LNCaP clone FGC (cell line): ENCODE measurements around the gene TANGO6.

Source experiments
- DNase-seq: peaks from one replicate; pipeline ENCODE4 v3.0.0-alpha.2; 2011; ENCODE audit warnings: low read depth
- H3K4me3 ChIP-seq: 2 replicates; pipeline ENCODE4 v1.5.1; 2011; ENCODE audit warnings: mild to moderate bottlenecking, low read depth, low read length, control low read depth
- TF ChIP-seq, protein P1 (sequence below): IDR thresholded peaks from 2 replicates; pipeline ENCODE4 v1.5.1; 2012; ENCODE audit warnings: mild to moderate bottlenecking; ENCODE audit not compliant: control insufficient read depth, insufficient read depth; ENCODE audit errors: extremely low read depth

Gene TANGO6

GRCh38 chr16:69109486-69110270, 266.3 kb downstream of the TANGO6 start:
- H3K4me3 ChIP-seq: no peak overlapping the region
- DNase-seq: no peak
- TF ChIP-seq, protein P1, sequence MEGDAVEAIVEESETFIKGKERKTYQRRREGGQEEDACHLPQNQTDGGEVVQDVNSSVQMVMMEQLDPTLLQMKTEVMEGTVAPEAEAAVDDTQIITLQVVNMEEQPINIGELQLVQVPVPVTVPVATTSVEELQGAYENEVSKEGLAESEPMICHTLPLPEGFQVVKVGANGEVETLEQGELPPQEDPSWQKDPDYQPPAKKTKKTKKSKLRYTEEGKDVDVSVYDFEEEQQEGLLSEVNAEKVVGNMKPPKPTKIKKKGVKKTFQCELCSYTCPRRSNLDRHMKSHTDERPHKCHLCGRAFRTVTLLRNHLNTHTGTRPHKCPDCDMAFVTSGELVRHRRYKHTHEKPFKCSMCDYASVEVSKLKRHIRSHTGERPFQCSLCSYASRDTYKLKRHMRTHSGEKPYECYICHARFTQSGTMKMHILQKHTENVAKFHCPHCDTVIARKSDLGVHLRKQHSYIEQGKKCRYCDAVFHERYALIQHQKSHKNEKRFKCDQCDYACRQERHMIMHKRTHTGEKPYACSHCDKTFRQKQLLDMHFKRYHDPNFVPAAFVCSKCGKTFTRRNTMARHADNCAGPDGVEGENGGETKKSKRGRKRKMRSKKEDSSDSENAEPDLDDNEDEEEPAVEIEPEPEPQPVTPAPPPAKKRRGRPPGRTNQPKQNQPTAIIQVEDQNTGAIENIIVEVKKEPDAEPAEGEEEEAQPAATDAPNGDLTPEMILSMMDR: no peak

GRCh38 chr16:69110406-69110805, 267.1 kb downstream of the TANGO6 start:
- TF ChIP-seq, protein P1: no peak
- no peak for DNase-seq
- H3K4me3 ChIP-seq: no peak overlapping the region

DNA sequence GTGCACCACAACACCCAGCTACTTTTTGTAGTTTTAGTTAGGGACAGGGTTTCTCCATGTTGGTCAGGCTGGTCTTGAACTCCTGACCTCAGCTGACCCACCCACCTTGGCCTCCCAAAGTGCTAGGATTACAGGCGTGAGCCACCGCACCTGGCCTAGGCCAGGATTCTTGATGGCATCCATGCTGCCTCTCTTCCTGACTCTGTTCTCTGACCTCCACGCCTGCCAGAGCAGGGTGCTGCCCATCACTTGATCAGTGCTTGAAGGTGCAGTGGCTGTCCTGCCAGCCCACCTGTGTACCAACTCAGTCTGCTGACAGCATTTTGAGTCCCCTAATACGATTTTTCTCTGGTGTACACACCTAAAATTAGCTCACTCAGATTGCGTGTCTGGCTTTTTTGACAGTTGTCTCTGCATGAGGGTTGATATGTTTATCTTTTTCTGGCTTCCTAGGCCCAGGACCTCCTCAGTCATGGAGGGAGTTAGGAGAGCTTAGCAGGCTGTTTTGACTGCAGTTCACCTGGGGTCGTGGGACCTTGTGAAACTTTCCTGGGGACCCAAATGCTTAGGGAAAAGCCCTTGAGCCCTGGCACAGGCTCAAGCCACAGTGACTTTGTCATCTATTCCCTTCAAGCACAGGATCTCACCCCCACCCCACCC, 268.0 kb downstream of the TANGO6 start:
- no peak overlapping the region for H3K4me3 ChIP-seq
- TF ChIP-seq, protein P1: no peak
- DNase-seq: no peak

DNA sequence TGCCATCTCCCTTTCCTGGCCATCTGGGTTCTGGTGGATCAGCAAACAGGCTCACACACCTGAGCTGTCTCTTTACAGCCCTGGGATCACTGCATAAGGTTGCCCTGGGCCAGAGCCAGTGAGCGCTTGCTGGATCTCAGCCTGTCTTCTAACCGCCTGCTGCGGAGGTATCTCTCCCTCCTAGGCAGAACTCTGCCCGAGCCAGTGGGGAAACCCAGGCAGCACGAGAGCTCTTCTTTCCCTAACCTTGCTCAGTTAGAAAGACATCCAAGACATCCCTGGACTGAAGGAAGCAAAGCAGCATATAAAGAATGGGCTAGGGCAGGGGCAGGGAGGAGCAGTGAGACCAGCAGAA, 268.5 kb downstream of the TANGO6 start:
- TF ChIP-seq, protein P1: no peak
- no peak overlapping the region for H3K4me3 ChIP-seq
- no peak for DNase-seq

DNA sequence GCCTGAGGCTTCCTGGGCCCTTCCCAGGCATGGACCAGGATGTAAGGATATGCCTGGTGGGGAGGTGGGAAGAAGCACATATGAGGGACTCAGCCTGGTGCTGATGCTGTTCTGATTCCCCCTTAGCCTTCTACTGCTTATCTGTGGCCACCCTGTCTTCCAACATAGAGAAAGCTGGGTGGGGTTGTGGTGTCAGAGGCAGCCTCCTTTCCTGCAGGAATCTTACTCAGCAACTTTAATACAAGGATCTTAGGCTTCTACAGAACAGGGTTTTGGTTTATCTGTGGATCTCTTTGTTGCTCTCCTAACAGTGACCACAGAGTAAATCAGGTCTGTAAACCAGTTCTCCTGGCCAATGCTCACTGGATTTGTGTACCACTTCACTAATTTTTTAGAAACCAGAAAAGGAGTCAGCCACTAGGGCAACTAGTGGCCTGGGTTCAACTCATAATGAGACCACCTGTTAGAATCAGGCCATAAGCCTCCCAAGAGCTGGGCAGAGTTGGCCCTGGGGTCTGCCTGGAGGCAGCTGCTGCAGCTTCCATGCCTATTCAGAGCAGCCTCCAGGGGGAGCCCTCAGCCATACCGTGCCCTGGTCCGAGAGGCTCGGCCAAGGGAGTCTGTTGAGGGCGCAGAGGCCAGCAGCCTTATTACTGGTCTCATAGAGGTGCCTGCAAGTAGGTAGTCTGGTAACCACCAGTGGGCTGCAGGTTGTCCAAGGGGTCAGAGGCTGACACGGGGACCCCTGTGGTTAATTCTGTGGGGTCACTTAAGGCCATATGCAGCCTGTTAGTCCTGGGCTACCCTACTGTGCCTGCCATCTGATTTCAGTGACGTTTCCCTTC, 269.2 kb downstream of the TANGO6 start:
- TF ChIP-seq, protein P1: peak; percentile 78
- H3K4me3 ChIP-seq: no peak overlapping the region
- no peak for DNase-seq

DNA sequence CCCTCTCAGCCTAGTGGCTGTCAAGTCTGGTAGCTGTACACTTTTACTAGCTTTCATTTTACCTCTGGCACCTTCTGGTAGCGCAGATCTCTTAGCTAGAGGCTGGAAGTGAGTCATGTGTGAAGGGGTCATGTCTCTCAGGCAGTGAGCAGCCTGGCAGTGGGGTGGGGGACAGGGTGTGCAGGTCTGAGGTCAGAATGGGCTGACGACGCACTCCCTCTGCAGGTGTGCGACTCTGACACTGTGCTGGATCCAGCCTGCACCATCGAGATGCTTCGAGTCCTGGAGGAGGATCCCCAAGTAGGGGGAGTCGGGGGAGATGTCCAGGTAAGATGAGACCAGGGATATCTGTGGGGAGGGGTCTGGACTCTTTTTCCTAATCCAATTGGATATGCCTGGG, 269.9 kb downstream of the TANGO6 start:
- TF ChIP-seq, protein P1: no peak
- no peak for DNase-seq
- H3K4me3 ChIP-seq: no peak overlapping the region
